Aorta (tissue), 5 donors: ENCODE data around the gene GRIA1. TPM values are rescaled to one million over a fixed set of nuclear protein-coding genes. Genes with fewer than 3 reads are reported as not detected.

Source experiments
- ATAC-seq: fragments of 200-7000 bp; cut with Tn5 transposase; one replicate; pipeline ENCODE4 v1.9.1; 2022; ENCODE audit warnings: moderate library complexity; ENCODE audit not compliant: low FRiP score
- DNase-seq, 2 donors: peaks; one replicate each; pipeline ENCODE4 v3.0.0-alpha.2; 2020
- H3K27ac ChIP-seq, 2 donors: one replicate each; pipeline ENCODE4 v1.5.1; 2013; ENCODE audit warnings: low read length in 2 of 2, mild to moderate bottlenecking in 2 of 2, moderate library complexity in 2 of 2, control low read depth in 1 of 2, inconsistent platforms in 1 of 2, low read depth in 1 of 2
- H3K27me3 ChIP-seq, 2 donors: one replicate each; pipeline ENCODE4 v1.6.1; 2013; ENCODE audit warnings: control low read depth in 1 of 2, low read length in 1 of 2, mild to moderate bottlenecking in 1 of 2, moderate library complexity in 1 of 2; ENCODE audit not compliant: insufficient read depth in 2 of 2, control insufficient read depth in 1 of 2
- H3K36me3 ChIP-seq, 2 donors: one replicate each; pipeline ENCODE4 v1.6.1; 2013; ENCODE audit warnings: control low read depth in 1 of 2, low read length in 1 of 2, mild to moderate bottlenecking in 1 of 2; ENCODE audit not compliant: insufficient read depth in 2 of 2, control insufficient read depth in 1 of 2
- H3K4me1 ChIP-seq, 2 donors: one replicate each; pipeline ENCODE4 v1.6.1; 2013; ENCODE audit warnings: low read length in 2 of 2, control low read depth in 1 of 2, mild to moderate bottlenecking in 1 of 2, moderate library complexity in 1 of 2; ENCODE audit not compliant: insufficient read depth in 2 of 2, control insufficient read depth in 1 of 2
- H3K4me3 ChIP-seq, 2 donors: one replicate each; pipeline ENCODE4 v1.5.1; 2013; ENCODE audit warnings: low read length in 2 of 2, control low read depth in 1 of 2, mild to moderate bottlenecking in 1 of 2
- H3K9me3 ChIP-seq: one replicate; pipeline ENCODE4 v1.6.1; 2013; ENCODE audit warnings: mild to moderate bottlenecking, low read length; ENCODE audit not compliant: control insufficient read depth
- WGBS, 2 donors: extraction: QIAGEN DNeasy Blood & Tissue Kit; methylation state at CpG; one replicate each; pipeline ENCODE4 v1.1.7; 2013; 5-methylcytosine and 5-hydroxymethylcytosine counted together
- intact Hi-C, 2 donors: fragments of 100-400 bp; cut with DNase I; formaldehyde crosslinking; loops; one replicate each; pipeline versions ENCODE4 v1.14.2 to v1.15.0; 2022
- polyA plus RNA-seq, 2 donors: library from polyadenylated mRNA; stranded (reverse); fragments of 200-250 nt; gene quantifications; one replicate each; pipeline ENCODE4 v1.2.3, GENCODE V29; 2013
- total RNA-seq, 2 donors: library from RNA; stranded (reverse); fragmentation: NEBNext Ultra II Directional; extraction: Animal tissue kit (Norgen Biotek cat#: 25700); gene quantifications; one replicate each; pipeline ENCODE4 v1.2.1, GENCODE V29; 2021
- donor health status: healthy with polysubstance abuse.
- donor health status: Bipolar disorder and iron deficiency.
- donor health status: DM: no; HTN: no; CAD: no.
- donor health status: DM: no; HTN: no; CAD: no.
- donor health status: DM: yes; HTN: yes; CAD: no.

The GRIA1 gene
- total and polyA plus RNA-seq, 4 donors, result 6.3 to 20.2 (median 7.0) TPM

- Histone ChIP-seq H3K4me1 (no peaks in the 10 kb centered on the region), H3K27me3 (no peaks in the 10 kb centered on the region), H3K27ac (no peak overlapping the region), H3K4me3 (no peak overlapping the region), H3K36me3 (no peaks in the 10 kb centered on the region), H3K9me3 (no peaks in the 10 kb centered on the region)
- intact Hi-C loops, result loop anchor here in 1 of 2 donors (10.0 kb wide), 1 partner anchor 141 kb away; no protein-coding TSS in a partner anchor
- DNase-seq (no peak), ATAC-seq (no peak)
- WGBS, 2 donors, result 69% methylated on average over 4 of the region's 4 CpGs
Observed at GRCh38 chr5:153813901-153814300, 323.4 kb downstream of the GRIA1 start.

- Histone ChIP-seq H3K4me3 (no peak overlapping the region), H3K9me3 (no peaks in the 10 kb centered on the region), H3K27ac (no peak overlapping the region), H3K4me1 (no peaks in the 10 kb centered on the region), H3K36me3 (no peaks in the 10 kb centered on the region), H3K27me3 (no peaks in the 10 kb centered on the region)
- intact Hi-C loops, result loop anchor here in 1 of 2 donors (10.0 kb wide), 1 partner anchor 138 kb away; no protein-coding TSS in a partner anchor
- ATAC-seq, result no peak
- WGBS, 2 donors, result 68 to 70% methylated on average over 2 of the region's 2 CpGs
- DNase-seq, result no peak
Observed at GRCh38 chr5:153816870-153817269, 326.4 kb downstream of the GRIA1 start.

GRCh38 chr5:153818626-153819025 lies 328.2 kb downstream of the GRIA1 start:
- WGBS, 2 donors, result 71 to 78% methylated on average over 2 of the region's 2 CpGs
- Histone ChIP-seq H3K27me3 (no peaks in the 10 kb centered on the region), H3K36me3 (no peaks in the 10 kb centered on the region), H3K9me3 (no peaks in the 10 kb centered on the region), H3K4me3 (no peak overlapping the region), H3K4me1 (no peaks in the 10 kb centered on the region), H3K27ac (no peak overlapping the region)
- intact Hi-C loops, result loop anchor here in 1 of 2 donors (10.0 kb wide), 1 partner anchor 136 kb away; no protein-coding TSS in a partner anchor
- DNase-seq, result no peak
- ATAC-seq, result no peak

- H3K36me3 ChIP-seq, result no peaks in the 10 kb centered on the region
- H3K27me3 ChIP-seq, result no peaks in the 10 kb centered on the region
- DNase-seq (no peak), ATAC-seq (no peak)
- no peak overlapping the region for H3K4me3 ChIP-seq
- intact Hi-C loops, result no loop called here
- peaks cover 3% of the 10 kb centered on the region for H3K9me3 ChIP-seq
- H3K4me1 ChIP-seq, result no peaks in the 10 kb centered on the region
- 47 to 54% methylated on average over 3 of the region's 3 CpGs for WGBS, 2 donors
- no peak overlapping the region for H3K27ac ChIP-seq
Observed at GRCh38 chr5:153823036-153823435, 332.6 kb downstream of the GRIA1 start.

- ATAC-seq (no peak), DNase-seq (no peak)
- H3K9me3 ChIP-seq, result peaks cover 6% of the 10 kb centered on the region
- H3K27me3 ChIP-seq, result no peaks in the 10 kb centered on the region
- intact Hi-C loops, result no loop called here
- H3K4me1 ChIP-seq, result no peaks in the 10 kb centered on the region
- no peaks in the 10 kb centered on the region for H3K36me3 ChIP-seq
- no peak overlapping the region for H3K27ac ChIP-seq
- 44 to 57% methylated on average over 6 of the region's 6 CpGs for WGBS, 2 donors
- no peak overlapping the region for H3K4me3 ChIP-seq
Observed at GRCh38 chr5:153824909-153825308, 334.4 kb downstream of the GRIA1 start.

- Histone ChIP-seq H3K9me3 (peaks cover 6% of the 10 kb centered on the region), H3K4me3 (no peak overlapping the region), H3K4me1 (no peaks in the 10 kb centered on the region), H3K27ac (no peak overlapping the region), H3K36me3 (no peaks in the 10 kb centered on the region), H3K27me3 (peaks cover 0 to 2% of the 10 kb centered on the region in 2 donors)
- DNase-seq, result no peak
- no peak for ATAC-seq
- intact Hi-C loops, result no loop called here
- WGBS, 2 donors, result 59 to 62% methylated on average over 4 of the region's 4 CpGs
Observed at GRCh38 chr5:153827397-153827796, 336.9 kb downstream of the GRIA1 start.

- Histone ChIP-seq H3K36me3 (no peaks in the 10 kb centered on the region), H3K27ac (no peak overlapping the region), H3K4me3 (no peak overlapping the region), H3K4me1 (no peaks in the 10 kb centered on the region), H3K27me3 (peaks cover 0 to 2% of the 10 kb centered on the region in 2 donors), H3K9me3 (peaks cover 6% of the 10 kb centered on the region)
- ATAC-seq (no peak), DNase-seq (no peak)
- WGBS, 2 donors, result 76 to 80% methylated on average over 8 of the region's 8 CpGs
- intact Hi-C loops, result no loop called here
Observed at GRCh38 chr5:153829510-153830065, 339.1 kb downstream of the GRIA1 start.

- Histone ChIP-seq H3K27me3 (peaks cover 0 to 2% of the 10 kb centered on the region in 2 donors), H3K4me1 (no peaks in the 10 kb centered on the region), H3K9me3 (peaks cover 6% of the 10 kb centered on the region), H3K27ac (no peak overlapping the region), H3K4me3 (no peak overlapping the region), H3K36me3 (no peaks in the 10 kb centered on the region)
- intact Hi-C loops, result no loop called here
- DNase-seq (no peak), ATAC-seq (no peak)
- whole genome bisulfite sequencing, 2 donors, result 51 to 52% methylated on average over 2 of the region's 2 CpGs
Observed at GRCh38 chr5:153831973-153832372, 341.5 kb downstream of the GRIA1 start.

- Histone ChIP-seq H3K4me1 (no peaks in the 10 kb centered on the region), H3K27ac (no peak overlapping the region), H3K9me3 (no peaks in the 10 kb centered on the region), H3K27me3 (peaks cover 0 to 2% of the 10 kb centered on the region in 2 donors), H3K36me3 (no peaks in the 10 kb centered on the region), H3K4me3 (no peak overlapping the region)
- DNase-seq, result no peak
- no peak for ATAC-seq
- intact Hi-C loops, result no loop called here
- WGBS, 2 donors, result 89 to 92% methylated on average over 4 of the region's 4 CpGs
Observed at GRCh38 chr5:153835891-153836515, 345.5 kb downstream of the GRIA1 start.
